Rectal smooth muscle tissue (tissue), 1 donor: ENCODE data around the gene SMCO2.

Source experiments
- H3K27ac ChIP-seq: one replicate; pipeline ENCODE4 v1.7.0; 2013; ENCODE audit warnings: low read depth, low read length, inconsistent platforms
- H3K27me3 ChIP-seq: one replicate; pipeline ENCODE4 v1.7.0; 2013; ENCODE audit warnings: low read length; ENCODE audit not compliant: control insufficient read depth, insufficient read depth
- H3K36me3 ChIP-seq: one replicate; pipeline ENCODE4 v1.7.0; 2013; ENCODE audit warnings: low read length; ENCODE audit not compliant: control insufficient read depth, insufficient read depth
- H3K4me1 ChIP-seq: one replicate; pipeline ENCODE4 v1.7.0; 2013; ENCODE audit warnings: low read length; ENCODE audit not compliant: control insufficient read depth, insufficient read depth
- H3K4me3 ChIP-seq: one replicate; pipeline ENCODE4 v1.7.0; 2013; ENCODE audit warnings: low read length
- H3K9ac ChIP-seq: one replicate; pipeline ENCODE4 v1.7.0; 2013; ENCODE audit warnings: low read length

SMCO2 gene

DNA sequence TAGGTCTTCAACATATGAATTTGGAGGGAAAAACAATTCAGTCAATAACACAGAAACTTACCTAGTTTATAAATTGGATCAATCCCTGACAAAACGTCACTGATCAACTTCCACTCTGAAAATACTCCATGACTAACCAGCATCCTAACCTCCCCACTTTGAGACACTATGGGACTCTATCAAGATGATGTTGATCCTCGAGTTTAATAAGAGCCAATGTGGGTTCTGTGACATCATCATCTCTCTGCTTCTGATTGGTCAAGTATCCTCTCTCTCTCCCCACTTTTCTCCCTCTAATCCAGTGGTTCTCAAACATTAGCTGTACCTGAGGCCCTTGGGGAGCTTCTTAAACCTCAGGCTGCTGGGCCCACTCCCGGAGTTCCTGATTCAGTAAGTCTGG is at the start of gene SMCO2:
TSS of gene SMCO2 (plus strand) at position 301 of the 400 bp plus-strand sequence. CDS start 23,896 bp downstream, outside the sequence.
- H3K4me1 ChIP-seq = no peaks in the 10 kb centered on the region
- H3K4me3 ChIP-seq = no peak within 1 kb of the TSS
- no peaks in the 10 kb centered on the region for H3K36me3 ChIP-seq
- no peak within 1 kb of the TSS for H3K27ac ChIP-seq
- H3K27me3 ChIP-seq = no peaks in the 10 kb centered on the region
- H3K9ac ChIP-seq = no peak within 1 kb of the TSS

DNA sequence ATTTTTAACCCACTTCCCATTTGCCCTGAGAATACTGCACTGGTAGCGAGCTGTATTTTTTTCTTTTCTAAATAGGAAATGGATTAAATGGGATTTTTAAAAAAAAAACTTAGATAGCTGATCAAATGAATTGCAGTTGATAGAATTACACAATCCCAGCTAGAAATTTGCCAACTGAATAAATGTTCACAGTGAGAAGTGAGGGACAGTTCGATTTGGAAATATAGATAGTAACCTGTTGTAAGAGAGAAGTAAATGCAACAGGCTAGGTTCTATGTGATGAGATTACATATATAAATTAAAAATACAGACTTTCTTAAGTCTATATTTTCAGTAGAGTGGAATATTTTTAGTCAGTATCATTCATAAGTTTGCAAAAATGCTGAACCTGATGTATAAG is 48.1 kb upstream of the SMCO2 start:
- no peak overlapping the region for H3K4me3 ChIP-seq
- H3K36me3 ChIP-seq = no peaks in the 10 kb centered on the region
- no peaks in the 10 kb centered on the region for H3K4me1 ChIP-seq
- no peaks in the 10 kb centered on the region for H3K27me3 ChIP-seq
- no peak overlapping the region for H3K9ac ChIP-seq
- no peak overlapping the region for H3K27ac ChIP-seq

GRCh38 chr12:27399074-27399473 is 47.5 kb upstream of the SMCO2 start:
- H3K4me3 ChIP-seq = no peak overlapping the region
- no peak overlapping the region for H3K27ac ChIP-seq
- H3K27me3 ChIP-seq = no peaks in the 10 kb centered on the region
- no peaks in the 10 kb centered on the region for H3K4me1 ChIP-seq
- no peaks in the 10 kb centered on the region for H3K36me3 ChIP-seq
- H3K9ac ChIP-seq = no peak overlapping the region

GRCh38 chr12:27400856-27401354 is 45.6 kb upstream of the SMCO2 start:
- H3K9ac ChIP-seq = no peak overlapping the region
- H3K4me1 ChIP-seq = no peaks in the 10 kb centered on the region
- no peaks in the 10 kb centered on the region for H3K27me3 ChIP-seq
- no peak overlapping the region for H3K27ac ChIP-seq
- H3K4me3 ChIP-seq = no peak overlapping the region
- H3K36me3 ChIP-seq = no peaks in the 10 kb centered on the region

DNA sequence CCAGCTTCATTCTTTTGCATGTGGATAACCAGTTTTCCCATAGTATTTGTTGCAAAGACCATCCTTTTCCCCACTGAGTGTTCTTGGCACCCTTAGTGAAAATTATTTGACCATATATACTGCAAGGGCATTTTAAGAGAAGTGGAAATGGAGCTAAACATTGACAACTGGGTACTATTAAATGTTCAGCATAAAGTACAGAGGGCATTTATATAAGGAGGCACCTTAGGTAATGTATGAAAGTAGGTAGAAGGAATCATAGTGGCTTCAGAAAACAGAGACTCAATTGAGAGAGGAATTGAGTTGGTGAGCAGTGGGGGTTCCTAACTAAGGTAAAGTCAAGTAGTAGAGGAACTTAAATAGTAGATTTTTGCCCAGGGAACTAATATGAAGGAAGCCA is 34.5 kb upstream of the SMCO2 start:
- H3K27ac ChIP-seq = no peak overlapping the region
- no peak overlapping the region for H3K4me3 ChIP-seq
- H3K9ac ChIP-seq = no peak overlapping the region
- no peaks in the 10 kb centered on the region for H3K27me3 ChIP-seq
- no peaks in the 10 kb centered on the region for H3K4me1 ChIP-seq
- no peaks in the 10 kb centered on the region for H3K36me3 ChIP-seq

DNA sequence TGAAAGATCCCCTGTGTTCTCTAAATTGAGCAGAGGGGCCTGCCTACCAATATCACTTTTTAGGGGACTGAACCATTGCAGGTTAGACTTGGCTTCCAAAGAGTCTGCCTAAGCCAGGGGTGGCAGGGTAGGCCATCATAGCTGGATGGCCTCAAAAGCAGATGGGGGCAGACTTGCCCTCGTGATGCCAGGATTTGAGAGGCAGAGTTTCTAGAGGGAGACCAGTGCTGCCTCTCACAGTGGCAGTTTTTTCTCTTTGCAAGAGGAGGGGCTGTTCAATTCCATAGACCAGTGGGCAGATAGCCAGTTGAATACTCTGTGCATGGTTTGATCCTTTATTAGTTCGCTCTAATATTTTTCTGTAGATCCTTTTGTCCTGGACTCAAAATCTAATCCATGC is 23.8 kb upstream of the SMCO2 start:
- Histone ChIP-seq H3K4me1 (no peaks in the 10 kb centered on the region), H3K27ac (no peak overlapping the region), H3K36me3 (no peaks in the 10 kb centered on the region), H3K9ac (no peak overlapping the region), H3K27me3 (no peaks in the 10 kb centered on the region), H3K4me3 (no peak overlapping the region)

DNA sequence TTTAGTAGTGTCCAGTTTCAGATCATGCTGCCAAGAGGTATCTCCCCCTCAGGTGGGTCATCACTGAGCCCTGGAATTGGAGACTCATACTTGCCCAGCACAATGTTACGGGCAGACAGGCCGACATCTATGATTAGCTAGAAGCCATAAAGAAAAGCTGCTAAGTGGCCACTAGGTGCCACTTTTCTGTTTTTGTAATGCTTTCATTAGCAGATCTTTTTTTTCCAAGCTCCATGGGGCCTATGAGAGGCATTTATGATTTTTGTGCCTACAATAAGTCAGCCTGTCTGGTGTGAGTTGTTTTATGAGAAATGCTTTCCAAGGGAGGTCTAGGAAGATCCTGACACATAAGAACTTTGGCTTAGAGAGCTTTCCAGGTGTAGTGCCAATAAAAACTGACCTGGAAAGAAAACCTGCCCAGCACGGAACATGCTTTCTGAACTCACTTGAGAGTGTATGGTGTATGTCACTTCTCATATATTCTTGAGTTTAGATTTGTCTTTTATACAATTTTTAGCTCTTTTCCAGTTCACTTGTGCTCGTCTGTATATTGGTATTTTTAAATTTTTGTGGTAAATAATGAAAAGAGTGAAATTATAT is 21.8 kb upstream of the SMCO2 start:
- Histone ChIP-seq H3K36me3 (no peaks in the 10 kb centered on the region), H3K27ac (no peak overlapping the region), H3K4me1 (no peaks in the 10 kb centered on the region), H3K9ac (no peak overlapping the region), H3K4me3 (no peak overlapping the region), H3K27me3 (no peaks in the 10 kb centered on the region)

DNA sequence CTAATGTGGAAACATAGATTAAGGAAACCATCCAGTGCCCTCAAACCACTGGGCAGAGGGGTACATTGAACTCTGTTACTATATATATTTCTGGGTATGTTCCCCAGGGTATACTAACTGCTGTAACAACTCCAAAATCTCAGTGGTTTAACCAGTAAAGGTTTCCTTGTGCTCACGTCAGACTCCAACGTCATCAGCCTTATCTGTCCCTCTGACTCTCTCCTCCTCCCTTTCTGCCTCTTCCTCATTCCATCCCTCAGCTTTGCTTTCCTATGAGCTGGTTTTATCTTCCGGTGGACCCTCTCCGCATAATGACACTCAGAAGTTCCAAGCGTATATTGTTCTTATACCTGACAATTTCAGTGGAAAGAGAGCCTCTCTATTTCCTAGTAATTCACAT is 21.2 kb upstream of the SMCO2 start:
- H3K4me1 ChIP-seq = no peaks in the 10 kb centered on the region
- H3K27me3 ChIP-seq = no peaks in the 10 kb centered on the region
- no peak overlapping the region for H3K9ac ChIP-seq
- H3K27ac ChIP-seq = no peak overlapping the region
- H3K36me3 ChIP-seq = no peaks in the 10 kb centered on the region
- H3K4me3 ChIP-seq = no peak overlapping the region

DNA sequence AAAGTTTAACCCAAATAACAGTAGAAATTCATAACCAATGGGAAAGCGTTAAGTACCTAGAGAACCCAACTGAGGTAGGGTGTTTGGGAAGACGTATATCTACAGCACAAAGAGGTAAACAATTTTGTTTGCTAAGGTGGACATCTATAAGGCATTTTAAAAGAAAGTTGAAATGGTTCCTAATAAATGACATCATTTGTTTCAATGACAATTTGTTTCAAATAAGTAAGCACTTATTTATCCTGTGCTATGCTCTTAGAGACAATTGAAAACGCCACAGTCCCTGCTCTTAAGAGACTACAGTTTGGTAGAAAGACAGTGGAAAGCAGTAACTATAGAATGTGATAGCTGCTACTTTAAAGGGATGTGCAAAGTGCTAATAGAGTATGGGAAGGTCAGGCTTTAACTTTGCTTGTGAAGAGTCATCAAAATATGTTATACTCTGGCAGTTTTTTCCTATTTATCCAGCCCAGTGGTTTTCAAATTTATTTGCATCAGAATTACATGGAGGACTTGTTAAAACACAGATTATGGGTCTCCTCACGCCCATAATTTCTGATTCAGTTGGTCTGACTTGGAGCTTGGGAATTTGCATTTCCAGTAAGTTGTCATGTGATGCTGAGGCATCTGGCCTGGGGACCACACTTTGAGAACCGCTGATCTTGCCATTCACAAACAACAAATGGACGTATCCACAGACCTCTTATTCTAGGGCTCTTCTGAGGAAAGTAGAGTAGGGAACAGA is 19.6 kb upstream of the SMCO2 start:
- Histone ChIP-seq H3K36me3 (no peaks in the 10 kb centered on the region), H3K4me3 (no peak overlapping the region), H3K4me1 (no peaks in the 10 kb centered on the region), H3K27me3 (no peaks in the 10 kb centered on the region), H3K27ac (no peak overlapping the region), H3K9ac (no peak overlapping the region)

DNA sequence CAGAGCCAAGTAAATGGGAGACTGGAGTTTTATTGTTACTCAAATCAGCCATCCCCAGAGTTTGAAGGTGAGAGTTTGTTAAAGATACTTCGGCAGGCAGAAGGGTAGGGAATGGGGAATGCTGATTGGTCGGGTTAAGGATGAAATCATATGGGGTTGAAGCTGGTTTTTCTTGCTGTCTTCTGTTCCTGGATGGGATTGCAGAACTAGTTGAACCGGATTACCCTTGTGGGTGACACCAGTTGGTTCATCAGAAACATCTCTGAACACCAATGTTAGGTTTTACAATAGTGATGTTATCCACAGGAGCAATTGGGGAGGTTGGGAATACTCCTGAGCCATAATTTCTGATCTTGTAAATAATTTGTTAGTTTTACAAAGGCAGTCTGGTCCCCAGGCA is 18.7 kb upstream of the SMCO2 start:
- Histone ChIP-seq H3K27me3 (no peaks in the 10 kb centered on the region), H3K4me3 (no peak overlapping the region), H3K27ac (no peak overlapping the region), H3K36me3 (no peaks in the 10 kb centered on the region), H3K4me1 (no peaks in the 10 kb centered on the region), H3K9ac (no peak overlapping the region)

GRCh38 chr12:27428466-27428865 is 18.1 kb upstream of the SMCO2 start:
- no peaks in the 10 kb centered on the region for H3K36me3 ChIP-seq
- no peaks in the 10 kb centered on the region for H3K4me1 ChIP-seq
- no peak overlapping the region for H3K4me3 ChIP-seq
- no peaks in the 10 kb centered on the region for H3K27me3 ChIP-seq
- H3K9ac ChIP-seq = no peak overlapping the region
- H3K27ac ChIP-seq = no peak overlapping the region

- Histone ChIP-seq H3K36me3 (no peaks in the 10 kb centered on the region), H3K27me3 (no peaks in the 10 kb centered on the region), H3K4me3 (no peak overlapping the region), H3K9ac (no peak overlapping the region), H3K27ac (no peak overlapping the region), H3K4me1 (no peaks in the 10 kb centered on the region)
These were observed 16.9 kb upstream of the SMCO2 start for GRCh38 chr12:27429606-27430005.

GRCh38 chr12:27431185-27431584 is 15.4 kb upstream of the SMCO2 start:
- no peaks in the 10 kb centered on the region for H3K27me3 ChIP-seq
- H3K4me3 ChIP-seq = no peak overlapping the region
- no peak overlapping the region for H3K27ac ChIP-seq
- no peaks in the 10 kb centered on the region for H3K36me3 ChIP-seq
- H3K4me1 ChIP-seq = peaks cover 5% of the 10 kb centered on the region
- no peak overlapping the region for H3K9ac ChIP-seq
